GM18858 (cell line): Measurements from ENCODE around the gene LDHD.
A peak's percentile ranks its signal among the peaks of the same experiment; 100 is the strongest.

ENCODE experiments used
- ATAC-seq: cut with Tn5 transposase; IDR thresholded peaks from one replicate; pipeline ENCODE4 v1.9.1; 2021; ENCODE audit not compliant: unreplicated experiment

LDHD gene

GRCh38 chr16:75081179-75081859, 35.3 kb downstream of the LDHD start:
- ATAC-seq, result no peak

GRCh38 chr16:75080205-75081029, 36.2 kb downstream of the LDHD start:
- no peak for ATAC-seq

GRCh38 chr16:75079346-75079926, 37.1 kb downstream of the LDHD start:
- ATAC-seq, result no peak

- ATAC-seq, result no peak
Measured at GRCh38 chr16:75078886-75079285, 37.7 kb downstream of the LDHD start.

DNA sequence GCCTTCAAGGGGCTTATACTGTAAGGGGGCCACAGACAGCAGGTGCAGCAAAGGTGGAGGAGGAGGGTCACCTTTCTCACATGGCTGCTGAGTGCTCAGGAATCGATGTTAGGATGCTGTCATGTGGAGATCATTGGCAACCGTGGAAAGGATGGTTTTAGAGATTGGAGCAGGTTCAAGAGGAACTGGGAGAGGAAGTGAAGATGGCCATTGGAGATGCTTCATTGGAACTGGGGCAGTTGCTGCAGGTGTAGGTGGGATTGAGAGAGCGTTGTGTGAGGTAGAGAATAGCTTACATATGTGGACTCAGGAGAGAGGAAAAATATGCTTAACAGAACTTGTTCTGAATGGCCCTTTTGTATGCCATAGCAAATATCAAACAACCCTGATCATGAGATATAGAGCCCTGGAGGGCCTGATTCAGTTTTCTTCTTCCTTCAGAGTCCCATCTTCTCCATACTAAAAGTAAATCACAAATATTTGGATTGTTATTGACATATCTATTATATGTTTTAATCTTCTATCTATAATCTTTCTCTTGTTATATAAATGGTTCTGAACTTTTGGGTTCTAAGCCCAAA, 40.8 kb downstream of the LDHD start:
- ATAC-seq, result no peak

- ATAC-seq, result peak; percentile 91
Measured at GRCh38 chr16:75074920-75075687, 41.5 kb downstream of the LDHD start.

GRCh38 chr16:75074304-75074793, 42.2 kb downstream of the LDHD start:
- ATAC-seq, result no peak

DNA sequence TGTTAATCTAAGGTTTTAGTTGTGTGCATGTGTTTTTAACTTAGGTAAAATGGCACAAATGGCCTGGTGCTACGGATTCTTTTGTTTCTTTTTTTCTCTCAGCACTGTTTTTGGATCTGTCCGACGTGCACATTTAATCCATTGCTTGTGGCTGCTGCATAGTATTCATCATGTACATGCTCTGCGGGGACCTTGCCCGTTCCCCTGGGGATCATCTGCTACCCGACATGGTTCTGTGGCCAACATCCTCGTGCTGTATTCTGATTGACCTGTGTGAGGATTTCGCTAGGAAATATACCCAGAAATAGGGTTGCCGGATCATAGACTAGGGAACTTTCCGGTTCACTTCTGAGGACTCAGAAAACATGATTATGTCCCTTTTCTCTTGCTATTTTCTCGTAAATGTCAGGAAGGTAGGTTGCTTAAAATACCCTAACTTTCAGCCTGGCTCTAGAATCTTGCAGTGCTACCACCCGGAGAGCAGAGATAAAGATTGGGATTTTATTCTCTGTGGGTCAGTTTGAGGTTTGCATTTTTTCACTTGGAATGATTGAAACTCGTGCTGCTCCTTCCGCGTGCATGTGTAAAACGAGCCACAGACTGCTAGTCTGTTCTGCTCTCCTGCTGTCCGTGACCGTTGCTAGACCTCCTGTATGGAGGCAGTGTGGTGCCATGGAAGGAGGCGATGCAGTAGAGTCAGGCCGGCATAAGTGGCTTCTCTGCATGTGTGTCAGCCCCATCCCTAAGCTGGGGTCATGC, 42.9 kb downstream of the LDHD start:
- no peak for ATAC-seq

GRCh38 chr16:75072239-75072947, 44.2 kb downstream of the LDHD start:
- ATAC-seq, result no peak

DNA sequence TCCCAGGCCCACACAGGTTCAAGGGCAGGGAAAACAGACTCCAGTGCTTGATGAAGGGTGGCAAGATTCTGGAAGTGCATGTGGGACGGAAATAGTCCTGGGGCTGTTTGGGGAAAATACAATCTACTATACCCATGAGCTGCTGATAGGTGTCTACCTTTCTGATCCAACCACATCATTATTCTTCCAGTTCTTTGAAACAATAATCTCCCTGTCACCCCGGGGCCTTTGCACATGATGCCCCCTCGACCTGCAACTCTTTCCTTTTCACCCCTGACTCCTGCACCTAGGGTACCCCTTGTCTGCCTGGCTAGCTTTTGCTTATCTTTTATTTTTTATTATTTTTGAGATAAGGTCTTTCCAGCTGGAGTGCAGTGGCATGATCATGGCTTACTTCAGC, 45.0 kb downstream of the LDHD start:
- no peak for ATAC-seq

DNA sequence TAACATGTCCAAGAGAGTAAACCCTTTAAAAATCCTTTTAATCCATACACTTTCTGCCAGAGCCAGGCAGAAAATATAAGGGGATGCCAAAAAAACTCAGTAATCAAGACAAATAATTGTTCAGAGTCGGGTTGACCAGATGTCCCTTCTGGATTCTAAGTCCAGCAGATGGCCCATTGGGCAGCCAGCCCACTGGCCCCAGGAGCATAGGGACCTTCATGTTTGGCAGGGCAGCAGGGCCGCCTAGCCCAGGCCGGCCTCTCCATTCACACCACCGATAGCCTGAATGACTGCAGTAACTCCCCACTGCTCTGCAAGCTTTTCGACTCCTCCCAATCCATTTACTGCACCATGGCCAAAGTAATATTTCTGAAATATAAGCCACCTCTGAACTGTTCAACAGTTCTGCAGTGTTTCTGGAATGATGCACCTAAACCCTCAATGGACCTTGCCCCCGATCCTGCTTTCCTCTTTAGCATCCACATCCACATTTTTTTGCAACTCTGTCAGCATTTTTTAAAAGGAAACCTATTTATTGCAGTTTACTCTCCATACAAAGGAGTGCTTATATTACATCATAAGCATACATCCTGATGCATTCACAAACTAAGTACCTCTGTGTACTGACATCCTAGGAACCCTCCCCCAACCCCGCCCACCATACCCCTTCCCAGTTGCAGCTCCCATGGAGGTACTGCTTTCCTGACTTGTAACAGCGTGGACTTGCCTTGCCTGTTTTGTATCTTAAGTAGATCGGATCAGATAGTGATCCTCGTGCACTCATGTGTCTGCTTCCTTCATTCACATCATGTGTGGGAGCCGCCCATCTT, 46.4 kb downstream of the LDHD start:
- ATAC-seq, result no peak

DNA sequence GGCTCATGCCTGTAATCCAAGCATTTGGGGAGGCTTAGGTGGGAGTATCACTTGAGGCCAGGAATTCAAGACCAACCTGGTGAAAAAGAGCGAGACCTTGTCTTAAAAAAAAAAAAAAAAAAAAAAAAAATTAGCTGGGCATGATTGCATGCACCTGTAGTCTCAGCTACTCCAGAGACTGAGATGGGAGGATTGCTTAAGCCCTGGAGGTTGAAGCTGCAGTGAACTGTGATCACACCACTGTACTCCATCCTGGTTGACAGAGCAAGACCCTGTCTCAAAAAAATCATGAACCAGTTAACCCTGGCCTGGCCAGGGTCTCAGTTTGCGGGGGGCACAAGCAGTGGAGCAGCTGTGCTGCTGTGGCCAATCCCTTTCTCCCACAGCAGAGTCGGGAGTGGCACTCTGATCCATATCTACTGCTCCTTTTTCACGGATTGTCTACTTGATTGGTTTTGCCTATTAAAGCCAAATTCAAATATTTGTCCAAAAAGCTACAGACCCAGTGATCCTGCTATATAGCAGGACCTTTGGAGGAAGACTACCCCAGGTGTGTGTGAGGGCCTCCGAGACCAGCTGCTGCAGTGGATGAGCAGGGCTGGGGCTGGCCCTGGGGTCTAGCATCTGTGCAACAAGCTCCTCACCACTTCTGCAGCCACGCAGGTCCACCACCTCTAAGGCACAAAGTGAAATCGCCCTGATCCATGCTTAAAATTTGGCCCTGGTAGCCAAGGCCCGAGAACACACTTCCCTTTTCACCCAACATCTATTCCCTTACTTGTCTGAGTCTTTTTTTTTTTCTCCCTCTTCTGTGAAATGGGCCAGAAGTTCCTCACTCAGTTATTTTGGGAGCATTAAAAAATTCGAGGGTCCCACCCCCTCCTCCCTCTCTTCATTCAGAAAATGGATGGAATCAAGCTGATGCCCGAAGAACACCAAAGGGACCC, 48.2 kb downstream of the LDHD start:
- no peak for ATAC-seq

DNA sequence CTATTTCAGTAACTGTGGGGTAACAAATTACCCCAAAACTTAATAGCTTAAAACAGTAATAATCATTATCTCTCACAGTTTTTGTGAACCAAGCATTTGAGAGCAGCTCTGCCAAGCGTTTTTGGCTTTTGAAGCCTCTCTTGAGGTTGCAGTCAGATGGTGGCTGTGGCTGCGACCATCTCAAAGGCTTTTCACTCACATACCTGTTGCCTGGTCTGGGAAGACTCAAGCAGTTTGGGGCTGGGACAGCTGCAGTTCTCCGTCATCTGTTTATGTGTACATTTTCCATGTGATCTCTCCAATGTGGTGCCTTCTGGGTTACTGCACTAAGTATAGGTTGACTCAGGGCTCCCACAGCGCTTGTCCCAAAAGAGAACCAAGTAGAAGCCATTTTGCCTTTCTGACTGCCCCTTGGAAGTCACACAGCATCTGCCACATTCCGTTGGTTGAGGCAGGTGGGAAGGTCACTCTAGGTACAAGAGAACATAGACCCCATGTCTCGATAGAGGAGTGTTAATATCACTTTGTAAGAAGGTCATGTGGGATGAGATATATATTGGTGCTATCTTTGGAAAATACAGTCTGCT, 49.6 kb downstream of the LDHD start:
- ATAC-seq, result no peak

DNA sequence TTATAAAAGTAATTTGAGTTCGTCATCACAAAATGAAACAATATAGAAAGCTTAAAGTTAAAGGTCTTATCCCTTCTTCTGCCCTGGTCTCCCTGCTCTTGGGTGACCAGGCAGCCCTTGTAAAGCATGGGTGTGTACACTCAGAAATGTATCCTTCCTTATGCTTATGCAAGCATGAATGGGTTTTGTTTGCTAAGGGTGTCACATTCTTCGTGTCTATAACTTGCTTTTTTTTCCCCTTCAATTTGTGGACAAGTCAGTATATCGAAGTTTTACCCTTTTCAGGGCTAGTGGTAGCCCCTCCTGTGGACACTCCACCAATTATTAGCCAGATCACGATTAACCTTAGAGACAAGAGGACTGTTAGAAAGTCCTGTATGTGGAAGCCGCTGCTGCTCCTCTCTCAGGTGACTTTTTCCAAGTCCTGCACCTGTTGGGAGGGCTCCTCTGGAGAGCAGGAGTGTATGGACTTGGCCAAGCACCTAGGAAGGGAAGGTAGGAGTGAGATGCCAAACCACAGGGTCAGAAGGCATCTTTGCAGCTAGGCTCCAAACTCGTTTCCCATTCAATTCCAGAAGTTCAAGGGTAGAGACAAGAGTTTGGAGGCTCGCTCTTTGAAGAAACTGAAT, 50.9 kb downstream of the LDHD start:
- ATAC-seq, result no peak

DNA sequence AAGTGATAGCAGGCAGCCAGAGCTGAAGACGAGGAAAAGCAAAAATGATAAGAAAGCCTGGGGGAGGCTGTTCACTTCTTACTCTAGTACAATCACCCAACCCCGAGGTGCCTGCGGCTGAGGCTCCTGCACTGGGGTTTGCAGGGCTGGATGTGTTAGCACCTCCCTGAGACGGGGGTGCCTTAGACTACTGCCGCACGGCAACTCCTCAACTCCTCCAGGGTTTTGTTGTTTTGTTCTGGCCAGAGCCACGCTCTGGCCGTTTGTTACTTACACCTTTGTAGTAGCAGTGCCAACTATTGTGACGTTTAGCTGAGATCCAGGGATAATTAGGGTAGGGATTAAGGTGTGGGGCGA, 51.5 kb downstream of the LDHD start:
- no peak for ATAC-seq

GRCh38 chr16:75064403-75065148, 52.0 kb downstream of the LDHD start:
- no peak for ATAC-seq
